GM12878 (cell line): ENCODE data around the gene FUS. TPM values are rescaled to one million over a fixed set of nuclear protein-coding genes. Genes with fewer than 3 reads are reported as not detected.
"Not testable (repeated sequence)": the region's sequence is repeated elsewhere in the genome, so short reads cannot be mapped to it uniquely, and the experiment has no call there.

Experiments used
- ATAC-seq: fragments of 200-7000 bp; cut with Tn5 transposase; 3 replicates; pipeline ENCODE4 v1.9.1; 2020; ENCODE audit warnings: mild to moderate bottlenecking, moderate library complexity
- BruUV-seq: library from RNA; stranded (reverse); fragments of 400-500 nt; replicated peaks from 2 replicates; lab custom pipeline; 2021; lab: Mats Ljungman, UMichigan
- CTCF ChIA-PET: fragments of 300-600 bp; sonication (Branson Sonifier 250); formaldehyde crosslinking; extraction: SDS; loops from one replicate; lab custom pipeline; 2021; ENCODE audit warnings: inconsistent platforms; lab: Yijun Ruan, JAX
- POLR2A ChIA-PET: fragments of 350-600 bp; formaldehyde crosslinking; extraction: SDS; loops from one replicate; lab custom pipeline; 2021; ENCODE audit warnings: inconsistent platforms; lab: Charles Lee
- RAD21 ChIA-PET: fragments of 300-600 bp; sonication (Branson Sonifier 250); formaldehyde crosslinking; loops from one replicate; lab custom pipeline; 2023; ENCODE audit warnings: antibody characterized with exemption; ENCODE audit not compliant: unreplicated experiment; lab: Charles Lee
- SMC1A ChIA-PET: fragments of 300-600 bp; sonication (Branson Sonifier 250); formaldehyde crosslinking; loops from one replicate; lab custom pipeline; 2023; ENCODE audit not compliant: unreplicated experiment, uncharacterized antibody; lab: Charles Lee
- DNase-seq: peaks from one replicate; pipeline ENCODE4 v3.0.0-alpha.2; 2011; ENCODE audit warnings: low read depth, low spot score
- FAIRE-seq: peaks from 3 replicates; lab custom pipeline; 2011; peaks lifted over from hg19 to GRCh38; lab: Jason Lieb, UNC
- H2AFZ ChIP-seq: 2 replicates; pipeline ENCODE4 v1.6.0; 2011; ENCODE audit warnings: low read depth, low read length, control low read depth; ENCODE audit not compliant: control insufficient read depth
- H3K27ac ChIP-seq: 2 replicates; pipeline ENCODE4 v1.5.1; 2011; ENCODE audit warnings: control low read depth; ENCODE audit not compliant: control insufficient read depth, insufficient read depth
- H3K27me3 ChIP-seq, 2 experiments: replicated peaks in 1 of 2; 2 replicates each; pipeline versions ENCODE4 v1.6.0 to v1.6.1; 2011; ENCODE audit warnings: low read length in 1 of 2; ENCODE audit not compliant: control insufficient read depth in 2 of 2, insufficient read depth in 2 of 2
- H3K36me3 ChIP-seq, 2 experiments: 2 replicates each; pipeline ENCODE4 v1.5.1; 2011; ENCODE audit warnings: low read length in 1 of 2; ENCODE audit not compliant: control insufficient read depth in 2 of 2, insufficient read depth in 2 of 2
- H3K4me1 ChIP-seq: 2 replicates; pipeline ENCODE4 v1.6.1; 2011; ENCODE audit warnings: mild to moderate bottlenecking, low read length, moderate library complexity, mixed read lengths; ENCODE audit not compliant: control insufficient read depth, insufficient read depth
- H3K4me2 ChIP-seq: 2 replicates; pipeline ENCODE4 v1.6.0; 2011; ENCODE audit warnings: control low read depth; ENCODE audit not compliant: control insufficient read depth, insufficient read depth
- H3K4me3 ChIP-seq: fragments of 200-600 bp; sonication (generic); 2 replicates; pipeline ENCODE4 v1.5.1; 2016
- H3K79me2 ChIP-seq: 2 replicates; pipeline ENCODE4 v1.6.0; 2011; ENCODE audit warnings: low read length; ENCODE audit not compliant: control insufficient read depth, insufficient read depth
- H3K9ac ChIP-seq: 2 replicates; pipeline ENCODE4 v1.8.0; 2011; ENCODE audit warnings: low read length, control low read depth, mixed read lengths; ENCODE audit not compliant: control insufficient read depth, insufficient read depth
- H3K9me3 ChIP-seq: replicated peaks from 3 replicates; pipeline ENCODE4 v1.5.1; 2011; ENCODE audit warnings: mild to moderate bottlenecking, low read length; ENCODE audit not compliant: control insufficient read depth, insufficient read depth
- H4K20me1 ChIP-seq: 2 replicates; pipeline ENCODE4 v1.6.0; 2011; ENCODE audit not compliant: control insufficient read depth, insufficient read depth
- HCFC1 ChIP-seq: fragments of 150-350 bp; IDR thresholded peaks from 2 replicates; pipeline ENCODE4 v1.6.1; 2014; ENCODE audit warnings: low read length
- PAX5 ChIP-seq: IDR thresholded peaks from 2 replicates; pipeline ENCODE4 v1.6.1; 2011; ENCODE audit warnings: low read depth, low read length, borderline replicate concordance
- PBX3 ChIP-seq: IDR thresholded peaks from 2 replicates; pipeline ENCODE4 v1.6.1; 2011; ENCODE audit warnings: mild to moderate bottlenecking, low read depth, low read length, moderate library complexity; ENCODE audit not compliant: insufficient replicate concordance
- POLR2AphosphoS2 ChIP-seq: IDR thresholded peaks from 2 replicates; pipeline ENCODE4 v1.6.1; 2011; ENCODE audit warnings: low read depth, mild to moderate bottlenecking, low read length, improper control_type of control experiment, moderate library complexity
- TARDBP ChIP-seq: IDR thresholded peaks from 2 replicates; pipeline ENCODE4 v1.6.1; 2016; ENCODE audit warnings: borderline replicate concordance
- ZBTB40 ChIP-seq: fragments of 450-650 bp; IDR thresholded peaks from 2 replicates; pipeline ENCODE4 v1.6.1; 2016; ENCODE audit warnings: mild to moderate bottlenecking, moderate library complexity, borderline replicate concordance
- ZNF24 ChIP-seq: fragments of 450-650 bp; IDR thresholded peaks from 2 replicates; pipeline ENCODE4 v1.6.1; 2017; ENCODE audit warnings: antibody characterized with exemption, mild to moderate bottlenecking
- ZNF687 ChIP-seq: fragments of 450-650 bp; IDR thresholded peaks from 2 replicates; pipeline ENCODE4 v1.6.1; 2017; ENCODE audit warnings: mild to moderate bottlenecking, moderate library complexity
- WGBS: methylation state at CpG from one replicate; pipeline ENCODE4 v1.1.6; 2016; ENCODE audit warnings: low lambda C conversion rate; ENCODE audit not compliant: insufficient replicate concordance, insufficient coverage; ENCODE audit errors: missing lambda C conversion rate; 5-methylcytosine and 5-hydroxymethylcytosine counted together
- in situ Hi-C: fragments of 300-500 bp; cut with MboI; formaldehyde crosslinking; loops from 9 replicates; pipeline ENCODE4 v1.14.3; 2018; ENCODE audit warnings: mixed read lengths
- intact Hi-C: fragments of 100-400 bp; cut with micrococcal nuclease; formaldehyde crosslinking; loops from one replicate; pipeline ENCODE4 v1.14.2; 2022; ENCODE audit not compliant: unreplicated experiment
- polyA plus RNA-seq, 11 experiments: library from polyadenylated mRNA; depleted of rRNA in 4 of 11; unstranded in 6 of 11; stranded (reverse) in 5 of 11; fragments of >200 nt; fragmentation: Nextera tagmentation in 4 of 11; fragmentation: Illumina TruSeq in 1 of 11; extraction: Ambion mirVana in 4 of 11; extraction: Trizol in 1 of 11; gene quantifications; 1 replicate in 1 of 11; 2 replicates in 10 of 11; pipeline versions ENCODE4 v1.2.1 to v1.2.3, GENCODE V29; 2011 to 2016; ENCODE audit warnings: inconsistent platforms in 2 of 11, missing spikeins in 2 of 11, low read depth in 1 of 11
- total RNA-seq, 4 experiments: library from RNA; depleted of rRNA in 3 of 4; stranded (reverse); fragments of >200 nt in 3 of 4; fragmentation: Illumina TruSeq in 1 of 4; extraction: Trizol in 1 of 4; gene quantifications; 2 replicates each; pipeline versions ENCODE4 v1.2.1 to v1.2.3, GENCODE V29; 2013 to 2021

The FUS gene
- total and polyA plus RNA-seq, 10 of the 15 experiments (the other 5 are each of a cell fraction or from before 2014, with no cell fraction given): 46.8 to 521 (median 347) TPM

- no peak for TF ChIP-seq ZNF687
- TF ChIP-seq PBX3: no peak
- TF ChIP-seq ZBTB40: no peak
- TF ChIP-seq ZNF24: no peak
- TF ChIP-seq HCFC1: no peak
- no peak for TF ChIP-seq TARDBP
- no peak for TF ChIP-seq PAX5
- TF ChIP-seq POLR2AphosphoS2: no peak
These were observed 11.1 kb upstream of the FUS start (continued) for GRCh38 chr16:31168848-31169247.

GRCh38 chr16:31170048-31170447 is 9.9 kb upstream of the FUS start:
- POLR2A ChIA-PET, H3K27ac ChIP-seq, intact Hi-C loops, H3K4me1 ChIP-seq, H3K9ac ChIP-seq, in situ Hi-C loops, SMC1A ChIA-PET, H3K9me3 ChIP-seq, CTCF ChIA-PET, H3K79me2 ChIP-seq, RAD21 ChIA-PET, H4K20me1 ChIP-seq, FAIRE-seq, H3K4me3 ChIP-seq, BruUV-seq, DNase-seq, ATAC-seq, H3K4me2 ChIP-seq, H3K27me3 ChIP-seq, H2AFZ ChIP-seq, H3K36me3 ChIP-seq: not testable (repeated sequence)
- WGBS: no CpG with 5 or more reads among the region's 2 CpGs
